Measurements from ENCODE around the gene MEPCE. TPM values are rescaled to one million over a fixed set of nuclear protein-coding genes. Genes with fewer than 3 reads are reported as not detected.

The MEPCE gene
- total RNA-seq, 2 experiments from 2014 or later: 52.6 to 57.0 TPM

DNA sequence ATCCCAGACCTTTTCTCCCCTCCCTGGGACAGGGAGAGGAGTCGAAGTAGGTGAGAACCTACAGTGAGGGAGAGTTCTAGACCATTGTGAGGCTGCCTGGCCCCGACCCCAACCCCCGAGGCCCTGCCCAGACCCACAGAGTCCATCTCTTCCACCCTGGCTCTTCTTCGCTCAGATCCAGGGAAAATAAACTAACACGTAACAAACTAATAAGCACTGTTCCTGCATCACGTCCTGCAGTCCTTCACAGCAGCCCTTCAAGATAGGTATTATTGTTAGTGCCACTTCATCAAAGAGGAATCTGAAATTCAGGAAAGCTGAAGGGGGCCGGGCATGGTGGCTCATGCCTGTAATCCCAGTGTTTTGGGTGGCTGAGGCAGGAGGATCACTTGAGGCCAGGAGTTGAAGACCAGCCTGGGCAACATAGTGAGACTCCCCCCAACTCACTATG lies 34.6 kb downstream of the MEPCE start, which contains the start of gene SPACDR:
SPACDR (minus strand) TSS at position 51 of the 451 bp plus-strand sequence. CDS start 235 bp downstream, outside the sequence.
- Mint-ChIP-seq H3K9me3 (no peaks in the 10 kb centered on the region), H3K36me3 (ENCODE audit: low read depth) (peaks cover 61% of the 10 kb centered on the region), H3K4me3 (no peak within 1 kb of the TSS), H3K27ac (no peak within 1 kb of the TSS), H3K4me1 (ENCODE audit: low read depth) (peaks cover 3% of the 10 kb centered on the region), H3K27me3 (no peaks in the 10 kb centered on the region)
- H3K9me3 ChIP-seq (ENCODE audit: control insufficient read depth in 1 of 2, insufficient read depth in 1 of 2, low read length in 2 of 2): no peaks in the 10 kb centered on the region
- H3K4me3 ChIP-seq (ENCODE audit: low read length): no peak within 1 kb of the TSS
- peaks cover 63% of the 10 kb centered on the region for H3K36me3 ChIP-seq (ENCODE audit: insufficient read depth, low read length)
- DNase-seq (no peak), ATAC-seq (ENCODE audit: poor library complexity) (no peak)
- CTCF ChIA-PET: interaction anchor here (1.2 kb wide), 1 partner anchor 96 kb away, joined by 9 read pairs; no protein-coding TSS in a partner anchor
- H3K4me1 ChIP-seq (ENCODE audit: insufficient read depth, low read length): peaks cover 13% of the 10 kb centered on the region
- POLR2A ChIA-PET: interaction anchor here (1.1 to 2.0 kb wide), 3 partner anchors 9 to 31 kb away, joined by 3 to 5 read pairs (median 4); no protein-coding TSS in a partner anchor
- intact Hi-C loops (cut with DNase I, micrococcal nuclease): loop anchor here in 1 of 2 experiments (10.0 kb wide), 1 partner anchor 591 kb away; no protein-coding TSS in a partner anchor
- no peak for TF ChIP-seq CTCF (IDR thresholded peaks at IDR 0.05)
- H3K27ac ChIP-seq (ENCODE audit: low read depth in 1 of 2, low read length in 2 of 2): no peak within 1 kb of the TSS
- H3K27me3 ChIP-seq (ENCODE audit: control insufficient read depth in 1 of 2, insufficient read depth in 2 of 2, low read length in 2 of 2): no peaks in the 10 kb centered on the region

DNA sequence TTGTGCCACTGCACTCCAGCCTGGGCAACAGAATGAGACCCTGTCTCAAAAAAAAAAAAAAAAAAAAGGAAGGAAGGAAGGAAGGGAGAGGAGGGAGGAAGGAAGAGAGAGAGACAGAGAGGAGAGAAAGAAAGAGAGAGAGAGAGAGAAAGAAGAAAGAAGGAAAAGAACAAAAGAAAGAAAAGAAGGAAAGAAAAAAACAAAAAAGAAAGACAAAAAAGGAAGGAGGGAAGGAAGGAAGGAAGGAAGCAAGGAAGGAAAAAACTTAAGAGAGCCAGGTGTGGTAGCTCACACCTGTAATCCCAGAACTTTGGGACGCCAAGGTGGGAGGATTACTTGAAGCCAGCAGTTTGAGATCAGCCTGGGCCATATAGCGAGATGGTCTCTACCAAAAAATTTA lies 35.2 kb downstream of the MEPCE start:
- Mint-ChIP-seq H3K27ac (no peak overlapping the region), H3K9me3 (no peaks in the 10 kb centered on the region), H3K4me3 (no peak overlapping the region), H3K27me3 (no peaks in the 10 kb centered on the region), H3K4me1 (ENCODE audit: low read depth) (peaks cover 6% of the 10 kb centered on the region), H3K36me3 (ENCODE audit: low read depth) (peaks cover 60% of the 10 kb centered on the region)
- no peak overlapping the region for H3K4me3 ChIP-seq (ENCODE audit: low read length)
- H3K9me3 ChIP-seq (ENCODE audit: control insufficient read depth in 1 of 2, insufficient read depth in 1 of 2, low read length in 2 of 2): no peaks in the 10 kb centered on the region
- peaks cover 64% of the 10 kb centered on the region for H3K36me3 ChIP-seq (ENCODE audit: insufficient read depth, low read length)
- no peak for DNase-seq
- POLR2A ChIA-PET: interaction anchor here (1.1 to 2.1 kb wide), 3 partner anchors 9 to 31 kb away, joined by 4 to 7 read pairs (median 5); partner anchors contain the start of gene PPP1R35
- no peaks in the 10 kb centered on the region for H3K27me3 ChIP-seq (ENCODE audit: control insufficient read depth in 1 of 2, insufficient read depth in 2 of 2, low read length in 2 of 2)
- ATAC-seq (ENCODE audit: poor library complexity): no peak
- no peak for TF ChIP-seq CTCF (IDR thresholded peaks at IDR 0.05)
- intact Hi-C loops (cut with DNase I, micrococcal nuclease): loop anchor here in 1 of 2 experiments (10.0 kb wide), 1 partner anchor 590 kb away; no protein-coding TSS in a partner anchor
- H3K4me1 ChIP-seq (ENCODE audit: insufficient read depth, low read length): peaks cover 18% of the 10 kb centered on the region
- CTCF ChIA-PET: interaction anchor here (0.7 to 1.2 kb wide), 2 partner anchors 95 to 261 kb away, joined by 3 to 9 read pairs; no protein-coding TSS in a partner anchor
- no peak overlapping the region for H3K27ac ChIP-seq (ENCODE audit: low read depth in 1 of 2, low read length in 2 of 2)

GRCh38 chr7:100465299-100465698 lies 35.7 kb downstream of the MEPCE start:
- Histone ChIP-seq H3K4me1 (ENCODE audit: insufficient read depth, low read length) (peaks cover 18% of the 10 kb centered on the region), H3K27me3 (ENCODE audit: control insufficient read depth in 1 of 2, insufficient read depth in 2 of 2, low read length in 2 of 2) (no peaks in the 10 kb centered on the region), H3K27ac (ENCODE audit: low read depth in 1 of 2, low read length in 2 of 2) (no peak overlapping the region), H3K9me3 (ENCODE audit: control insufficient read depth in 1 of 2, insufficient read depth in 1 of 2, low read length in 2 of 2) (no peaks in the 10 kb centered on the region), H3K36me3 (ENCODE audit: insufficient read depth, low read length) (peaks cover 67% of the 10 kb centered on the region), H3K4me3 (ENCODE audit: low read length) (no peak overlapping the region)
- ATAC-seq (ENCODE audit: poor library complexity) (no peak), DNase-seq (no peak)
- H3K27ac Mint-ChIP-seq: no peak overlapping the region
- intact Hi-C loops (cut with DNase I, micrococcal nuclease): loop anchor here in 1 of 2 experiments (10.0 kb wide), 1 partner anchor 590 kb away; no protein-coding TSS in a partner anchor
- H3K36me3 Mint-ChIP-seq (ENCODE audit: low read depth): peaks cover 65% of the 10 kb centered on the region
- CTCF ChIA-PET: interaction anchor here (0.7 to 1.2 kb wide), 2 partner anchors 95 to 261 kb away, joined by 3 to 9 read pairs; no protein-coding TSS in a partner anchor
- POLR2A ChIA-PET: interaction anchor here (0.8 to 2.1 kb wide), 4 partner anchors 10 to 317 kb away, joined by 3 to 7 read pairs (median 4); partner anchors contain the start of genes LAMTOR4 and PPP1R35
- H3K27me3 Mint-ChIP-seq: no peaks in the 10 kb centered on the region
- H3K4me3 Mint-ChIP-seq: no peak overlapping the region
- no peaks in the 10 kb centered on the region for H3K9me3 Mint-ChIP-seq
- peaks cover 11% of the 10 kb centered on the region for H3K4me1 Mint-ChIP-seq (ENCODE audit: low read depth)
- no peak for TF ChIP-seq CTCF (IDR thresholded peaks at IDR 0.05)
